Measurements from ENCODE around the gene ZC3H8. TPM values are rescaled to one million over a fixed set of nuclear protein-coding genes. Genes with fewer than 3 reads are reported as not detected.
A peak's percentile ranks its signal among the peaks of the same experiment; 100 is the strongest.

Gene ZC3H8
- total and polyA plus RNA-seq, 3 donors from 2014 or later = 10.6 to 26.5 (median 21.7) TPM

GRCh38 chr2:112275311-112275886 lies 20.6 kb upstream of the ZC3H8 start, which contains the start of gene ZC3H6:
TSS of gene ZC3H6 (plus strand) at chr2:112275597. CDS start at chr2:112275995, 398 bp downstream.
- peak within 1 kb of the TSS; percentile 100 for H3K27ac ChIP-seq
- peak within 1 kb of the TSS; percentile 99 for H3K4me3 ChIP-seq
- peak; percentile 99 for DNase-seq
- H3K27me3 ChIP-seq = no peaks in the 10 kb centered on the region
- H3K4me1 ChIP-seq = peaks cover 3% of the 10 kb centered on the region
- TF ChIP-seq POLR2A (IDR thresholded peaks at IDR 0.05) (peak; percentile 91), CTCF (IDR thresholded peaks at IDR 0.05) (peak in 2 of 3 experiments; percentile 25 to 32)
- WGBS, 2 donors = 0 to 1% methylated on average over 28 to 37 of the region's 60 CpGs
- intact Hi-C loops (cut with DNase I; ENCODE audit: low total_unique reads) = no loop called here
- no peaks in the 10 kb centered on the region for H3K9me3 ChIP-seq
- no peaks in the 10 kb centered on the region for H3K36me3 ChIP-seq (ENCODE audit: low read depth, missing control alignments)

GRCh38 chr2:112273349-112273748 lies 18.5 kb upstream of the ZC3H8 start:
- intact Hi-C loops (cut with DNase I; ENCODE audit: low total_unique reads) = no loop called here
- TF ChIP-seq CTCF (IDR thresholded peaks at IDR 0.05) (no peak), POLR2A (IDR thresholded peaks at IDR 0.05) (no peak)

GRCh38 chr2:112272669-112273068 lies 17.8 kb upstream of the ZC3H8 start:
- no peaks in the 10 kb centered on the region for H3K36me3 ChIP-seq (ENCODE audit: low read depth, missing control alignments)
- DNase-seq = no peak
- 24 to 41% methylated on average over 5 of the region's 5 CpGs for WGBS, 2 donors
- H3K4me3 ChIP-seq = no peak overlapping the region
- TF ChIP-seq CTCF (IDR thresholded peaks at IDR 0.05) (no peak), POLR2A (IDR thresholded peaks at IDR 0.05) (no peak)
- H3K9me3 ChIP-seq = no peaks in the 10 kb centered on the region
- H3K27ac ChIP-seq = no peak overlapping the region
- no peaks in the 10 kb centered on the region for H3K27me3 ChIP-seq
- intact Hi-C loops (cut with DNase I; ENCODE audit: low total_unique reads) = no loop called here
- peaks cover 3% of the 10 kb centered on the region for H3K4me1 ChIP-seq

More at GRCh38 chr2:112273349-112273748, 18.5 kb upstream of the ZC3H8 start:
- Histone ChIP-seq H3K36me3 (ENCODE audit: low read depth, missing control alignments) (no peaks in the 10 kb centered on the region), H3K27me3 (no peaks in the 10 kb centered on the region), H3K4me3 (no peak overlapping the region), H3K4me1 (peaks cover 3% of the 10 kb centered on the region), H3K9me3 (no peaks in the 10 kb centered on the region), H3K27ac (no peak overlapping the region)
- no peak for DNase-seq
- WGBS, 2 donors = 67 to 71% methylated on average over 5 of the region's 5 CpGs

DNA sequence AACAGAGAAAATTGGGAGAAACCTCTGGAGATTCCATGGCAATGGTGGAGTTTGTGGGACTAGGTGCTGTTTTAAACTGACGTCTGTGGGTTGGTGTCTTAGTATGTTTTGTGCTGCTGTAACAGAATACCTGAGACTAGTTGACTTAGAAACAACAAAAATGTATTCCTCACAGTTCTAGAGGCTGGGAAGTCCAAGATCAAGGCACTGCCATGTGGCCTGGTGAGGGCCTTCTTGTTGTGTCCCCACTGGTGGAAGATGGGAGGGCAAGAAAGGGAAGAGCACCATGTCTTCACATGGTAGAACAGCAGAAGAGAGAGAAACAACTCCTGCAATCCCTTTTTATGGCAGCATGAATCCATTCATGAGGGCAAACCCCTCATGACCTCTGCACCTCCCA lies 13.7 kb upstream of the ZC3H8 start:
- H3K36me3 ChIP-seq (ENCODE audit: low read depth, missing control alignments) = no peaks in the 10 kb centered on the region
- no peaks in the 10 kb centered on the region for H3K4me1 ChIP-seq
- no peak for DNase-seq
- no peak overlapping the region for H3K27ac ChIP-seq
- H3K27me3 ChIP-seq = no peaks in the 10 kb centered on the region
- 81 to 93% methylated on average over 1 of the region's 1 CpG for WGBS, 2 donors
- no peak overlapping the region for H3K4me3 ChIP-seq
- intact Hi-C loops (cut with DNase I; ENCODE audit: low total_unique reads) = loop anchor here (10.0 kb wide), 1 partner anchor 166 kb away; the partner anchor contains the start of gene RGPD8
- TF ChIP-seq POLR2A (IDR thresholded peaks at IDR 0.05) (no peak), CTCF (IDR thresholded peaks at IDR 0.05) (no peak)
- no peaks in the 10 kb centered on the region for H3K9me3 ChIP-seq

DNA sequence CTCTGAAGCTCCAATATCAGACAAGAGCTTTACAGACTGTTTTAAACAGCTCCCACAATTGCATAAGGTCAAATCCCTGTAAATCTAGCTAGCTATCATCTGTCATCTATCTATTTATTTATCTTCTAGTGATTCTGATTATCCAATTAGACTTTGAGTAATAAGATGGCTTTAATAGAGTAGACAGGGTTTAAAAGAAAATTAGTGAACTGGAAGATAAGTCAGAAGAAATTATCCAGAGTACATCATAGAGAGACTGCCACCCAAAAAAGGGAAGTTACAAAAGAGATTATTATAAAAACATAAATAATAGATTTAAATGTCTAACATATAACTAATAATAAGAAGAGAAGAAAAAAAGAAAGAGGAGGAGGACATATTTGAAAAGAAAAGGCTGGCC lies 8.0 kb upstream of the ZC3H8 start:
- Histone ChIP-seq H3K4me3 (no peak overlapping the region), H3K27ac (no peak overlapping the region), H3K4me1 (no peaks in the 10 kb centered on the region), H3K27me3 (no peaks in the 10 kb centered on the region), H3K9me3 (no peaks in the 10 kb centered on the region), H3K36me3 (ENCODE audit: low read depth, missing control alignments) (no peaks in the 10 kb centered on the region)
- no peak for DNase-seq
- TF ChIP-seq CTCF (IDR thresholded peaks at IDR 0.05) = no peak
- no peak for TF ChIP-seq POLR2A (IDR thresholded peaks at IDR 0.05)
- intact Hi-C loops (cut with DNase I; ENCODE audit: low total_unique reads) = loop anchor here (10.0 kb wide), 1 partner anchor 172 kb away; the partner anchor contains the start of gene RGPD8

All from testis (tissue), 3 donors.